Heart right ventricle (tissue), 16 donors: ENCODE measurements around the gene RBM33. TPM values are rescaled to one million over a fixed set of nuclear protein-coding genes. Genes with fewer than 3 reads are reported as not detected.
A peak's percentile ranks its signal among the peaks of the same experiment; 100 is the strongest.

ENCODE experiments used
- ATAC-seq, 8 donors: fragments of 200-7000 bp; cut with Tn5 transposase; one replicate each; pipeline ENCODE4 v1.9.1; 2020; ENCODE audit warnings: mild to moderate bottlenecking in 8 of 8, moderate library complexity in 8 of 8, moderate number of reproducible peaks in 1 of 8
- DNase-seq, 2 donors: peaks; one replicate each; pipeline ENCODE4 v3.0.0-alpha.2; 2020
- H3K27ac ChIP-seq, 10 donors: fragments of 200-600 bp; sonication (generic) in 2 of 10; one replicate each; pipeline versions ENCODE4 v1.5.0 to v1.8.0; 2020 to 2022; ENCODE audit warnings: mild to moderate bottlenecking in 3 of 10
- H3K27me3 ChIP-seq, 7 donors: fragments of 200-600 bp; one replicate each; pipeline ENCODE4 v1.8.0; 2021 to 2022; ENCODE audit warnings: mild to moderate bottlenecking in 2 of 7
- H3K36me3 ChIP-seq, 9 donors: fragments of 200-600 bp; sonication (generic) in 1 of 9; one replicate each; pipeline versions ENCODE4 v1.5.0 to v1.8.0; 2020 to 2022; ENCODE audit warnings: mild to moderate bottlenecking in 2 of 9
- H3K4me1 ChIP-seq, 9 donors: fragments of 200-600 bp; sonication (generic) in 1 of 9; one replicate each; pipeline versions ENCODE4 v1.5.0 to v1.8.0; 2020 to 2022; ENCODE audit warnings: mild to moderate bottlenecking in 4 of 9
- H3K4me3 ChIP-seq, 10 donors: fragments of 200-600 bp; sonication (generic) in 2 of 10; one replicate each; pipeline versions ENCODE4 v1.5.0 to v1.8.0; 2020 to 2022; ENCODE audit warnings: mild to moderate bottlenecking in 7 of 10, moderate library complexity in 2 of 10
- H3K9me3 ChIP-seq, 11 donors: fragments of 200-600 bp in 10 of 11; sonication (generic) in 2 of 11; one replicate each; pipeline versions ENCODE4 v1.5.0 to v1.8.0; 2013 to 2022; ENCODE audit warnings: mild to moderate bottlenecking in 2 of 11, control low read depth in 1 of 11, moderate library complexity in 1 of 11
- WGBS, 2 donors: extraction: QIAGEN DNeasy Blood & Tissue Kit; methylation state at CpG; one replicate each; pipeline ENCODE4 v1.1.7; 2013; ENCODE audit warnings: inconsistent platforms in 1 of 2; 5-methylcytosine and 5-hydroxymethylcytosine counted together
- intact Hi-C, 10 donors: fragments of 100-400 bp; cut with DNase I; formaldehyde crosslinking; loops; one replicate each; pipeline versions ENCODE4 v1.11.1 to v1.14.2; 2022
- polyA plus RNA-seq, 2 donors: library from polyadenylated mRNA; stranded (reverse); fragments of 200-250 nt; gene quantifications; one replicate each; pipeline ENCODE4 v1.2.3, GENCODE V29; 2013
- total RNA-seq, 10 donors: library from RNA; stranded (reverse); fragmentation: NEBNext Ultra II Directional in 3 of 10; extraction: Animal tissue kit (Norgen Biotek cat#: 25700) in 3 of 10; gene quantifications; one replicate each; pipeline versions ENCODE4 v1.2.1 to v1.2.4, GENCODE V29; 2021 to 2023
- TF ChIP-seq, protein P1 (sequence below), 9 donors: fragments of 200-600 bp; sonication (generic) in 2 of 9; IDR thresholded peaks; one replicate each; pipeline versions ENCODE4 v1.5.0 to v1.8.0; 2021 to 2022; ENCODE audit warnings: antibody characterized with exemption in 9 of 9, mild to moderate bottlenecking in 5 of 9, moderate library complexity in 1 of 9
- donor health status: Arrhythmogenic right ventricular cardiomyopathy.
- donor health status: ischemic (EF 13 %, LVEDD 7.1; RV severe dilation, severe dysfunction).
- donor health status: healthy with polysubstance abuse.
- donor health status: DM: no; HTN: yes; CAD: no.
- donor health status: DM: no; HTN: no; CAD: no.
- donor health status: ischemic (EF 25% LVEDD 6.9; RV normal size, moderate dysfunction).
- donor health status: ischemic (EF 25% LVEDD 5.7; RV mildly dilated, moderate dysfunction).
- donor health status: healthy.
- donor health status: DM: yes; HTN: yes; CAD: no.
- donor health status: Ischemic cardiomyopathy.
- donor health status: ischemic (EF 35%, LVEDD 5.7; RV mildly dilated, moderate dysfunction).
- donor health status: nonischemic (EF 11% LVEDD 7.7; RV severe dilation, severe dysfunction).
- donor health status: DM: yes; HTN: yes; CAD: no.
- donor health status: PGD.
- donor health status: ischemic (EF 29% LVEDD 5.4; RV normal size, mild dysfunction).
- donor health status: nonischemic (EF 23%, LVEDD 6.1; RV moderate dilation, normal function).

Gene RBM33
- total and polyA plus RNA-seq, 12 donors, result 9.5 to 44.6 (median 35.7) TPM

DNA sequence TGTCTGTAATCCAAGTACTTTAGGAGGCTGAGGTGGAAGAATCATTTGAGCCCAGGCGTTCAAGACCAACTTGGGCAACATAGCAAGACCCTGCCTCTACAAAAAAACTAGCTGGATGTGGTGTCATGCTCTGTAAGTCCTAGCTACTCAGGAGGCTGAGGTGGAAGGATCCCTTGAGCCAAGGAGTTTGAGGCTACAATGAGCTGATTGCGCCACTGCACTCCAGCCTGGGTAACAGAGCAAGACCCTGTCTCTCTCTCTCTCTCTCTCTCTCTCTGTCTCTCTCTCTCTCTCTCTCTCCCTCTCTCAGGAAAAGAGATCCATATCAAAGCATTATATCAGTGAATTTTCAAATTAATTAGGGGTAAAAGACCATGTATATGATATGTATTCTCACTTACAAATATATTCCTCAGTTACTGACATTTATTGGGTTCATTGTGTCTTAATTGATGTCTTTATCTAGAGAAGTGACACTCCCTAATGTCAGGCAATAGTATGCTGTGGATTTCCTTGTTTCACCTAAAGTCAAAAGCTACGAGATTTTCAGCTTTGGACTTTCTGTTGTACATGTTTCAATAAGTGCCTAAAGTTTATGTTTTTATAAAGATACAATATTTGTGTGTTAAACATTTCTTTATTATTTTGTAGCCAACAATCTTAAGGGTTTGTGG lies 91.1 kb downstream of the RBM33 start:
- intact Hi-C loops, result loop anchor here in 5 of 10 donors (5.0 to 10.0 kb wide), 4 partner anchors 91 to 351 kb away; partner anchors contain the start of gene RBM33 (in 3 of the 5)
- TF ChIP-seq, protein P1, sequence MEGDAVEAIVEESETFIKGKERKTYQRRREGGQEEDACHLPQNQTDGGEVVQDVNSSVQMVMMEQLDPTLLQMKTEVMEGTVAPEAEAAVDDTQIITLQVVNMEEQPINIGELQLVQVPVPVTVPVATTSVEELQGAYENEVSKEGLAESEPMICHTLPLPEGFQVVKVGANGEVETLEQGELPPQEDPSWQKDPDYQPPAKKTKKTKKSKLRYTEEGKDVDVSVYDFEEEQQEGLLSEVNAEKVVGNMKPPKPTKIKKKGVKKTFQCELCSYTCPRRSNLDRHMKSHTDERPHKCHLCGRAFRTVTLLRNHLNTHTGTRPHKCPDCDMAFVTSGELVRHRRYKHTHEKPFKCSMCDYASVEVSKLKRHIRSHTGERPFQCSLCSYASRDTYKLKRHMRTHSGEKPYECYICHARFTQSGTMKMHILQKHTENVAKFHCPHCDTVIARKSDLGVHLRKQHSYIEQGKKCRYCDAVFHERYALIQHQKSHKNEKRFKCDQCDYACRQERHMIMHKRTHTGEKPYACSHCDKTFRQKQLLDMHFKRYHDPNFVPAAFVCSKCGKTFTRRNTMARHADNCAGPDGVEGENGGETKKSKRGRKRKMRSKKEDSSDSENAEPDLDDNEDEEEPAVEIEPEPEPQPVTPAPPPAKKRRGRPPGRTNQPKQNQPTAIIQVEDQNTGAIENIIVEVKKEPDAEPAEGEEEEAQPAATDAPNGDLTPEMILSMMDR (IDR thresholded peaks at IDR 0.05), result no peak
- H3K4me3 ChIP-seq, result no peak overlapping the region
- H3K4me1 ChIP-seq, result peaks cover 4 to 34% (median 14%) of the 10 kb centered on the region in 9 donors
- peaks cover 0 to 75% (median 20%) of the 10 kb centered on the region in 9 donors for H3K36me3 ChIP-seq
- no peak for ATAC-seq
- no peak overlapping the region for H3K27ac ChIP-seq
- H3K27me3 ChIP-seq, result no peaks in the 10 kb centered on the region
- H3K9me3 ChIP-seq, result no peaks in the 10 kb centered on the region
- 92 to 97% methylated on average over 3 of the region's 3 CpGs for whole genome bisulfite sequencing, 2 donors
- DNase-seq, result no peak

GRCh38 chr7:155737590-155737989 lies 93.1 kb downstream of the RBM33 start:
- 74 to 77% methylated on average over 4 of the region's 4 CpGs for WGBS, 2 donors
- ATAC-seq, result no peak
- H3K27ac ChIP-seq, result no peak overlapping the region

DNA sequence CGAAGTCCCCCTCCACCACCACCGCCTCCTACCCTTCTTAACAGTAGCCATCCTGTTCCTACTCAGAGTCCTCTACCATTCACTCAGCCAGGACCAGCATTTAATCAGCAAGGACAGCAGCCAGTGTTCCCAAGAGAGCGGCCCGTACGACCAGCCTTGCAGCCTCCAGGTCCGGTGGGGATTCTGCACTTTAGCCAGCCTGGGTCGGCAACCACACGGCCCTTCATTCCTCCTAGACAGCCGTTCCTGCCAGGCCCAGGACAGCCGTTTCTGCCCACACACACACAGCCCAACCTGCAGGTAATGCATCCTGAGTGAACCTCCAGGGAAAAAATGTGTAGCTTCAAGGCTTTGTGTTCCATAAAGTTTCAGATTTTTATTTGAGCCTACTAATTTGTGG lies 93.6 kb downstream of the RBM33 start:
- H3K36me3 ChIP-seq, result peaks cover 0 to 78% (median 36%) of the 10 kb centered on the region in 9 donors
- peaks cover 0 to 16% (median 8%) of the 10 kb centered on the region in 9 donors for H3K4me1 ChIP-seq
- intact Hi-C loops, result loop anchor here in 7 of 10 donors (1.0 to 10.0 kb wide), 7 partner anchors 93 to 353 kb away; partner anchors contain the start of gene RBM33 (in 3 of the 7)
- no peak overlapping the region for H3K4me3 ChIP-seq
- H3K27me3 ChIP-seq, result no peaks in the 10 kb centered on the region
- DNase-seq (no peak), ATAC-seq (no peak)
- 69 to 71% methylated on average over 10 of the region's 10 CpGs for whole genome bisulfite sequencing, 2 donors
- TF ChIP-seq, protein P1 (IDR thresholded peaks at IDR 0.05), result no peak
- H3K9me3 ChIP-seq, result no peaks in the 10 kb centered on the region
- H3K27ac ChIP-seq, result no peak overlapping the region

More at GRCh38 chr7:155737590-155737989, 93.1 kb downstream of the RBM33 start:
- TF ChIP-seq, protein P1 (IDR thresholded peaks at IDR 0.05), result no peak
- intact Hi-C loops, result loop anchor here in 5 of 10 donors (5.0 to 10.0 kb wide), 4 partner anchors 93 to 353 kb away; partner anchors contain the start of gene RBM33 (in 3 of the 5)
- no peaks in the 10 kb centered on the region for H3K9me3 ChIP-seq
- peaks cover 0 to 21% (median 11%) of the 10 kb centered on the region in 9 donors for H3K4me1 ChIP-seq
- no peak overlapping the region for H3K4me3 ChIP-seq
- no peak for DNase-seq
- no peaks in the 10 kb centered on the region for H3K27me3 ChIP-seq
- H3K36me3 ChIP-seq, result peaks cover 0 to 78% (median 34%) of the 10 kb centered on the region in 9 donors

- TF ChIP-seq, protein P1 (IDR thresholded peaks at IDR 0.05), result peak; percentile 25 to 77 (median 65)
- no peak overlapping the region for H3K4me3 ChIP-seq
- DNase-seq, result peak; percentile 61 to 69
- peak in 6 of 8 donors; percentile 65 to 85 (median 80) for ATAC-seq
- WGBS, 2 donors, result 69 to 70% methylated on average over 13 of the region's 13 CpGs
- peaks cover 0 to 8% (median 0%) of the 10 kb centered on the region in 9 donors for H3K4me1 ChIP-seq
- H3K36me3 ChIP-seq, result peaks cover 0 to 86% (median 36%) of the 10 kb centered on the region in 9 donors
- no peaks in the 10 kb centered on the region for H3K27me3 ChIP-seq
- no peak overlapping the region for H3K27ac ChIP-seq
- no peaks in the 10 kb centered on the region for H3K9me3 ChIP-seq
- intact Hi-C loops, result loop anchor here in 8 of 10 donors (1.0 to 10.0 kb wide), 7 partner anchors 94 to 354 kb away; partner anchors contain the start of gene RBM33 (in 3 of the 8)
Observed at GRCh38 chr7:155738652-155739537, 94.4 kb downstream of the RBM33 start.
